Skeletal muscle satellite cell (primary cell): ENCODE measurements around the gene RBBP9. TPM values are rescaled to one million over a fixed set of nuclear protein-coding genes. Genes with fewer than 3 reads are reported as not detected.

Experiments
- H3K27me3 ChIP-seq: 2 replicates; pipeline ENCODE4 v1.7.0; 2013; ENCODE audit warnings: low read length; ENCODE audit not compliant: control insufficient read depth, insufficient read depth
- H3K36me3 ChIP-seq: 2 replicates; pipeline ENCODE4 v1.7.0; 2013; ENCODE audit warnings: mild to moderate bottlenecking, control low read depth, low read length; ENCODE audit not compliant: insufficient read depth
- H3K4me1 ChIP-seq: 2 replicates; pipeline ENCODE4 v1.7.0; 2013; ENCODE audit warnings: low read length; ENCODE audit not compliant: control insufficient read depth, insufficient read depth
- H3K4me2 ChIP-seq: 2 replicates; pipeline ENCODE4 v1.7.0; 2013; ENCODE audit warnings: mild to moderate bottlenecking, low read length
- H3K4me3 ChIP-seq: 2 replicates; pipeline ENCODE4 v1.7.0; 2013; ENCODE audit warnings: low read length
- H3K9ac ChIP-seq: 2 replicates; pipeline ENCODE4 v1.7.0; 2013; ENCODE audit warnings: mild to moderate bottlenecking, low read depth, low read length, moderate library complexity
- H3K9me3 ChIP-seq: replicated peaks from 2 replicates; pipeline ENCODE4 v1.7.0; 2013; ENCODE audit warnings: mild to moderate bottlenecking, control low read depth, low read length
- small RNA-seq: library from RNA; depleted of rRNA; stranded (forward); fragments of <200 nt; gene quantifications from one replicate; pipeline ENCODE3, GENCODE V24; 2012

The RBBP9 gene

DNA sequence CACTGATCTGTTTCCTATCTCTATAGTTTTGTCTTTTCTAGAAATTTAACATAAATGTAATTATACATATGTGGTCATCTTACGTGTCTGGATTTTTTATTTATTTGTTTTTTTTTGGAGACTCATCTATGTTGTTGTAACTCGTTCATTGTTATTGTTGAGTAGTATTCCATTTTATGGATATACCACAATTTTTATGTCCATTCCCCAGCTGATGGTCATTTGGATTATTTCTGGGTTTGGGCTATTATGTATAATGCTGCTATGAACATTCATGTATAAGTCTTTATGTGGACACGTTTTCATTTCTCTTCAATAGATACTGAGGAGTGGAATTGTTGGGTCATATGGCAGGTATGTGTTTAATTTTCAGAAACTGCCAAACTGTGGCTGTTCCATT is 40.4 kb downstream of the RBBP9 start:
- no peaks in the 10 kb centered on the region for H3K4me1 ChIP-seq
- H3K9ac ChIP-seq: no peak overlapping the region
- H3K4me3 ChIP-seq: no peak overlapping the region

DNA sequence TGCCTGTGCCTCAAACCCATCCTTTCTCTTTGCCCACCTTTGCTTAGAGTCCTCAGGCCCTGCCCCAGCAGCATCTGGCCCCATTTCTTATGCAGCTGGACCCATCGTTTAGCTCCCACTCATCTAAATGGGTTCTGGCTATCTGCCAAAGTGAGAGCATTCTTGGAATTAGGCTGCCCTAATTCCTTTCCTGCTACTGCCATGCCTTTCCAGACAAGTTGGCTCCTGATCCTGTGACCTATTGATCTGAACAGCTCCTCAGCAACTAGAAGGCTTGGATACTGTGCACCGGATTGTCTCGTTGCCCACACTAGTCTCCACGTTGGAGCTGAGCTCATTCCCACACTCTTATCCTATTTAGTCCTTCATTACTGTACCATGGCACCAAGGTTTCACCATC is 53.1 kb downstream of the RBBP9 start:
- Histone ChIP-seq H3K36me3 (no peaks in the 10 kb centered on the region), H3K9ac (no peak overlapping the region), H3K4me3 (no peak overlapping the region)

More for the DNA sequence above, 40.4 kb downstream of the RBBP9 start:
- Histone ChIP-seq H3K4me2 (no peak overlapping the region), H3K9me3 (no peaks in the 10 kb centered on the region), H3K36me3 (no peaks in the 10 kb centered on the region), H3K27me3 (no peaks in the 10 kb centered on the region)

GRCh38 chr20:18440403-18440802 is 56.6 kb downstream of the RBBP9 start:
- no peaks in the 10 kb centered on the region for H3K9me3 ChIP-seq
- H3K4me1 ChIP-seq: peaks cover 6% of the 10 kb centered on the region
- no peaks in the 10 kb centered on the region for H3K36me3 ChIP-seq
- H3K4me3 ChIP-seq: no peak overlapping the region
- H3K27me3 ChIP-seq: no peaks in the 10 kb centered on the region
- no peak overlapping the region for H3K4me2 ChIP-seq
- H3K9ac ChIP-seq: no peak overlapping the region

More for the DNA sequence above, 53.1 kb downstream of the RBBP9 start:
- Histone ChIP-seq H3K4me2 (no peak overlapping the region), H3K27me3 (no peaks in the 10 kb centered on the region), H3K4me1 (peaks cover 6% of the 10 kb centered on the region), H3K9me3 (no peaks in the 10 kb centered on the region)

- Histone ChIP-seq H3K36me3 (no peaks in the 10 kb centered on the region), H3K4me3 (no peak overlapping the region), H3K4me1 (no peaks in the 10 kb centered on the region), H3K4me2 (no peak overlapping the region), H3K9me3 (no peaks in the 10 kb centered on the region), H3K27me3 (no peaks in the 10 kb centered on the region), H3K9ac (no peak overlapping the region)
Measured at GRCh38 chr20:18436847-18437246, 60.2 kb downstream of the RBBP9 start.

Small RNA genes lying within 50 kb of the gene (small RNA-seq; reads per million reads assigned to genes)
- not detected for gene MIR3192
